ENCODE measurements around the gene MOGAT1.

The MOGAT1 gene

DNA sequence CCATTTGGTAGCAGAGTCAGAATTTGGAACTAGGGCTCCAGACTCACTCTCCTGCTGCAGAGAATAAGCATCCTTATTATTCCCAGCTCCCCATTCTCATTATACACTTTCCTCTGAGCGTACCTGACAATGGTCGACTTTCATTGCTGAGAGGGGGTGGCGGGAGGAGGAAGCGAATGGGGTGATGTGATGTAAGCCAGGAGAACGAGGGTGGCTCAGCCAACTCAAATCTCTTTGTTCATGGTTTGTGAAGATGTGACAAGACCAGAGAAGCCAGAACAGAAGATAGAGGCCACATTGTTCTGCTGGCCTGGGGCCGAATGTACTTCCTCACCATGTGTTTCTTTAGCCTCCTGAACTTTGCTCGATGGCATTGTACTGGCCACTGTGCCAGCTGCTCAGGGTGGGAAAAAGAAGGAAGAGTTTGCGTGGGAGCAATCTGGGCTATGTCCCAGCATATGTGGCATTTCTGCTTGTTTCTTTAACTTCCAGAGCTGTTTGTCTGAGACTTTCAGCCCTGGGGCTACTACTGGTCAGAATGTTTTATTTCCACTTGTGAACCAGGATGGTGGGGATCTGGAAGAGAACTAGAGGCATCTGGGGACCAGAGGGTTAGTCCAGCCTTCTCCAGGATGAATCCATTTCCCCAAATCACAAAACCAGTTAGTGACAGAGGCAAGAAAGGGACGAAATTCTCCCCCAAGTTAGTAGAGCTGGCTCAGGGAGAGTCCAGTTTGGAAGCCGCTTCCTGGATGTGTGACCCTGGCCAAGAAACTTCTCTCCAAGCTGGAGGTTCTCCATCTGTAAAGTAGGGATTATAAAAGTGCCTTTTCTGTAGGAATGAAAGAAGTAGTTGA lies 62.6 kb downstream of the MOGAT1 start:
- H3K27ac ChIP-seq, result no peak overlapping the region
- TF ChIP-seq, protein P1, sequence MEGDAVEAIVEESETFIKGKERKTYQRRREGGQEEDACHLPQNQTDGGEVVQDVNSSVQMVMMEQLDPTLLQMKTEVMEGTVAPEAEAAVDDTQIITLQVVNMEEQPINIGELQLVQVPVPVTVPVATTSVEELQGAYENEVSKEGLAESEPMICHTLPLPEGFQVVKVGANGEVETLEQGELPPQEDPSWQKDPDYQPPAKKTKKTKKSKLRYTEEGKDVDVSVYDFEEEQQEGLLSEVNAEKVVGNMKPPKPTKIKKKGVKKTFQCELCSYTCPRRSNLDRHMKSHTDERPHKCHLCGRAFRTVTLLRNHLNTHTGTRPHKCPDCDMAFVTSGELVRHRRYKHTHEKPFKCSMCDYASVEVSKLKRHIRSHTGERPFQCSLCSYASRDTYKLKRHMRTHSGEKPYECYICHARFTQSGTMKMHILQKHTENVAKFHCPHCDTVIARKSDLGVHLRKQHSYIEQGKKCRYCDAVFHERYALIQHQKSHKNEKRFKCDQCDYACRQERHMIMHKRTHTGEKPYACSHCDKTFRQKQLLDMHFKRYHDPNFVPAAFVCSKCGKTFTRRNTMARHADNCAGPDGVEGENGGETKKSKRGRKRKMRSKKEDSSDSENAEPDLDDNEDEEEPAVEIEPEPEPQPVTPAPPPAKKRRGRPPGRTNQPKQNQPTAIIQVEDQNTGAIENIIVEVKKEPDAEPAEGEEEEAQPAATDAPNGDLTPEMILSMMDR (IDR thresholded peaks at IDR 0.05), result no peak
- no peak for TF ChIP-seq ZFX (IDR thresholded peaks at IDR 0.05; ENCODE audit: borderline replicate concordance)

DNA sequence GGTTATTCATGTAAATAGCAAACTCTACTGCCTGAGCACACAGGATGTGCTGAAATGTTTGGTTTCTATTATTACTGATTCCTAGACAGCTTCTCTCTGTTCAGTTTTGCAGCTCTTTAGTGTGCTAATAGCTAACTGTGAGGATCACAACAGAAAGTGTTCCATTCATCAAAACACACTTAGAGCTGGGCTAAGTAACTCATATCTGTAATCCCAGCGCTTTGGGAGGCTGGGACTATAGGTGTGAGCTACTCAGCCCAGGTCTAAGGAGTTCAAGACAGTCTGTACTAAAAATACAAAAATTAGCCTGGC lies 63.2 kb downstream of the MOGAT1 start:
- TF ChIP-seq, protein P1 (IDR thresholded peaks at IDR 0.05), result no peak
- TF ChIP-seq ZFX (IDR thresholded peaks at IDR 0.05; ENCODE audit: borderline replicate concordance), result no peak
- no peak overlapping the region for H3K27ac ChIP-seq

DNA sequence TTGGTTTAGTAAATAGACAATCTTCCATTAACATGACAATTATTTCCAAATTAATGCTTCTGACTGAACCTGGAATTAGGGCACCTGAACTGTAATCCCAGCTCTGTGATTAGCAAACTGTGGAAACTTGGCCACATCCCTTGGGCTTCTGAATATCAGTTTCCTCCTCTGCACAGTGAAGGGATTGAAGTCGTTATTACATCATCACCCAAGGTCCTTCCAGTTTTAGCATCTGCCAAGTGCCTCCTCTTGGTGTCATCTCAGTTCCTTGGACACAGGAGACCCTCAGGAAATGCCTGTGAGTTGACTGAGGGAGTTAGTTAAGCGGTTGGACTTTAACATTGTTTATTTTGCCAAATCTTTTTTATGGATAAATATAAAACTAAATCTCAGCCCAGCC lies 64.8 kb downstream of the MOGAT1 start:
- no peak overlapping the region for H3K27ac ChIP-seq
- TF ChIP-seq, protein P1 (IDR thresholded peaks at IDR 0.05), result no peak
- no peak for TF ChIP-seq ZFX (IDR thresholded peaks at IDR 0.05; ENCODE audit: borderline replicate concordance)

DNA sequence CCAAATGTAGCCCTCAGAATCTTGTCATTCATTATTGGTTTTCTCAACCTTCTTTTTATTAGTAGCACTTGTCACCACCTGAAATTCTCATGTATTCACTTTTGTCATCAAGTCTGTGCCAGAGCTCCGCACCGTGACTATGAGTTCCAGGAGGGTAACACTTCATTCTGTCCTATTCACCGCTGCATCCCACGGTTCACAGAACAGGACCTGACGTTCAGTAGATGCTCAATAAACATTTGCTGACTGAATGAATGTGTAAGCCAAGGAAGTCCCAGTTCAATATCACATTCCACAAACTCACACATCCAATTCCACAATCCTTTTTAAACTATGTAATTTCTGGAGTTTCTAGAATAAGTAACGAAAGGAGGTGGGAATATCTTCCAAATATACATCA lies 65.5 kb downstream of the MOGAT1 start:
- TF ChIP-seq ZFX (IDR thresholded peaks at IDR 0.05; ENCODE audit: borderline replicate concordance), result no peak
- TF ChIP-seq, protein P1 (IDR thresholded peaks at IDR 0.05), result no peak

DNA sequence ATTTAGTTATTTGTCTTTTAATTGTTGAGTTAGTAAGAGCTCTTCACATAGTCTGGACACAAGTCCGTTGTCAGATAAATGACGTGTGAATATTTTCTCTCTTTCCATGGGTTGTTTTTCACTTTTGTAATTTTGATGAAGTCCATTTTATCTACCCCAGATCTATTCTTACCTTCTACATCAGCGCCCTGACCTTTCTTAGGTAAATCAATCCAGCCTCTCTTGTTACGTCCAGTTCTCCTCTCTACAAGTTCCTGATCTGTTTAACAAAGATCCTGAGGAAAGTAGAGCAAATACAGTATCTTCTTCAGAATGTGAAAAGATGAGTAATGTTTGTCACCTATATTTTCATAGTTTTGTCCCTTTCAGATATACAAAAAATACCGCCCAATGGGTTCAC lies 66.9 kb downstream of the MOGAT1 start:
- no peak overlapping the region for H3K27ac ChIP-seq
- TF ChIP-seq, protein P1 (IDR thresholded peaks at IDR 0.05), result no peak
- no peak for TF ChIP-seq ZFX (IDR thresholded peaks at IDR 0.05; ENCODE audit: borderline replicate concordance)

More for the DNA sequence above, 65.5 kb downstream of the MOGAT1 start:
- no peak overlapping the region for H3K27ac ChIP-seq

DNA sequence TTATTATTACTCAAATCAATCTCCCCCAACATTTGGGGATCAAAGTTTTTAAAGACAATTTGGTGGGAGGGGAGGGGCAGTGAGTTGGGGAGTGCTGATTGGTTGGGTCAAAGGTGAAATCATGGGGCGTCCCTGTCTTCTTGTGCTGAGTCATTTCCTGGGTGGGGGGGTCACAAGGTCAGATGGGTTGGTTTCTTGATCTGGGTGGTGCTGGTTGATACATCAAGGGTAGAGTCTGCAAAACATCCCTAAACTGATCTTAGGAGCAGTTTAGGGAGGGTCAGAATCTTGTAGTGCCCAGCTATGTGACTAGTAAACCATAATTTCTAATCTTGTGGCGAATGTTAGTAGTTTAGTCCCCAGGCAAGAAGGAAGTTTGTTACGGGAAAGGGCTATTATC lies 67.4 kb downstream of the MOGAT1 start:
- TF ChIP-seq ZFX (IDR thresholded peaks at IDR 0.05; ENCODE audit: borderline replicate concordance), result no peak
- TF ChIP-seq, protein P1 (IDR thresholded peaks at IDR 0.05), result no peak
- no peak overlapping the region for H3K27ac ChIP-seq

DNA sequence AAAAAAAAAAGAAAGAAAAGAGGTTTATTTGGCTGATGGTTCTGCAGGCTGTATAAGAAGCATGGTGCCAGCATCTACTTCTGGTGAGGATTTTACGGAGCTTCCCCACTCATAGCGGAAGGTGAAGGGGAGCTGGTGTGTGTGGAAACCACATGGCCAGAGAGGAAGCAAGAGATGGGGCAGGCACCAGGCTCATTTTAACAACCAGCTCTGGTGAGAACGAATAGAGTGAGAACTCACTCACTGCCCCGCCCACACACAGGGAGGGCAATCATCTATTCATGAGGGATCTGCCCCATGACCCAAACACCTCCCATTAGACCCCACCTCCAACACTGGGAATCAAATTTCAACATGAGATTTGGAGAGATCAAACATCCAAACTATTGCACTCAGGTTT lies 68.5 kb downstream of the MOGAT1 start:
- H3K27ac ChIP-seq, result no peak overlapping the region
- TF ChIP-seq ZFX (IDR thresholded peaks at IDR 0.05; ENCODE audit: borderline replicate concordance), result no peak
- TF ChIP-seq, protein P1 (IDR thresholded peaks at IDR 0.05), result no peak

Data from 22Rv1 (cell line).